Kidney capillary endothelial cell (primary cell): Measurements from ENCODE around the gene CCL2.

Experiments used
- DNase-seq: peaks from one replicate; pipeline ENCODE4 v3.0.0-alpha.2; 2018; ENCODE audit warnings: low spot score

The CCL2 gene

GRCh38 chr17:34265711-34266110 lies 10.6 kb downstream of the CCL2 start:
- DNase-seq, result no peak

GRCh38 chr17:34269969-34270368 lies 14.9 kb downstream of the CCL2 start, which contains the start of gene CCL7:
TSS of gene CCL7 (plus strand) at chr17:34270221. CDS start at chr17:34270291, 70 bp downstream.
- DNase-seq, result no peak

GRCh38 chr17:34275881-34276280 lies 20.8 kb downstream of the CCL2 start:
- peak; percentile 12 for DNase-seq

- DNase-seq, result no peak
These were observed 21.7 kb downstream of the CCL2 start for GRCh38 chr17:34276826-34277225.

GRCh38 chr17:34283571-34283970 lies 28.5 kb downstream of the CCL2 start:
- no peak for DNase-seq

- no peak for DNase-seq
These were observed 30.3 kb downstream of the CCL2 start, which contains the start of gene CCL11 for GRCh38 chr17:34285286-34285792. TSS of gene CCL11 (plus strand) at chr17:34285742. CDS start at chr17:34285809, 67 bp downstream.

GRCh38 chr17:34287875-34288274 lies 32.8 kb downstream of the CCL2 start:
- no peak for DNase-seq

GRCh38 chr17:34290586-34290985 lies 35.5 kb downstream of the CCL2 start:
- no peak for DNase-seq

GRCh38 chr17:34291721-34292348 lies 36.8 kb downstream of the CCL2 start:
- no peak for DNase-seq

- no peak for DNase-seq
These were observed 43.9 kb downstream of the CCL2 start for GRCh38 chr17:34299027-34299426.

- no peak for DNase-seq
These were observed 45.0 kb downstream of the CCL2 start for GRCh38 chr17:34299956-34300577.

GRCh38 chr17:34300652-34301370 lies 45.7 kb downstream of the CCL2 start:
- DNase-seq, result no peak

- no peak for DNase-seq
These were observed 46.9 kb downstream of the CCL2 start for GRCh38 chr17:34301986-34302385.

- DNase-seq, result no peak
These were observed 47.6 kb downstream of the CCL2 start for GRCh38 chr17:34302636-34303035.

- no peak for DNase-seq
These were observed 48.5 kb downstream of the CCL2 start for GRCh38 chr17:34303606-34304005.

- DNase-seq, result no peak
These were observed 50.0 kb downstream of the CCL2 start for GRCh38 chr17:34305061-34305460.

- no peak for DNase-seq
These were observed 50.5 kb downstream of the CCL2 start for GRCh38 chr17:34305606-34306005.

- peak; percentile 42 for DNase-seq
These were observed 51.4 kb downstream of the CCL2 start for GRCh38 chr17:34306466-34306865.
